WTC11 (cell line): ENCODE data around the gene NOP56.

Experiments used
- CREM ChIP-seq: sonication (generic); formaldehyde crosslinking; IDR thresholded peaks from 2 replicates; pipeline ENCODE4 v1.8.1; 2022; ENCODE audit warnings: mild to moderate bottlenecking, missing genetic modification reagents, moderate library complexity
- CTCF ChIP-seq: fragments of 200-600 bp; IDR thresholded peaks from 2 replicates; pipeline ENCODE4 v1.8.0; 2022; ENCODE audit warnings: antibody characterized with exemption
- ETV6 ChIP-seq: sonication (generic); formaldehyde crosslinking; IDR thresholded peaks from 2 replicates; pipeline ENCODE4 v1.8.1; 2022; ENCODE audit warnings: mild to moderate bottlenecking, missing genetic modification reagents
- FOXP4 ChIP-seq: sonication (generic); formaldehyde crosslinking; IDR thresholded peaks from 2 replicates; pipeline ENCODE4 v1.8.0; 2022; ENCODE audit warnings: mild to moderate bottlenecking, missing genetic modification reagents
- MAX ChIP-seq: sonication (generic); formaldehyde crosslinking; IDR thresholded peaks from 2 replicates; pipeline ENCODE4 v1.8.0; 2022; ENCODE audit warnings: mild to moderate bottlenecking, missing genetic modification reagents
- NFYB ChIP-seq: sonication (generic); formaldehyde crosslinking; conservative IDR thresholded peaks from 2 replicates; pipeline ENCODE4 v1.8.0; 2022; ENCODE audit warnings: low read depth, missing genetic modification reagents
- USF1 ChIP-seq: sonication (generic); formaldehyde crosslinking; IDR thresholded peaks from 2 replicates; pipeline ENCODE4 v1.8.0; 2022; ENCODE audit warnings: mild to moderate bottlenecking, missing genetic modification reagents
- ZNF138 ChIP-seq: sonication (generic); formaldehyde crosslinking; conservative IDR thresholded peaks from 2 replicates; pipeline ENCODE4 v1.8.1; 2022; ENCODE audit warnings: mild to moderate bottlenecking, moderate library complexity, missing genetic modification reagents
- TF ChIP-seq, protein P1 (sequence below): sonication (generic); formaldehyde crosslinking; conservative IDR thresholded peaks from 2 replicates; pipeline ENCODE4 v1.8.1; 2022; ENCODE audit warnings: mild to moderate bottlenecking, missing genetic modification reagents
- TF ChIP-seq, protein P2 (sequence below): sonication (generic); formaldehyde crosslinking; IDR thresholded peaks from 2 replicates; pipeline ENCODE4 v1.8.1; 2022; ENCODE audit warnings: mild to moderate bottlenecking, missing genetic modification reagents, moderate library complexity, borderline replicate concordance

- TF ChIP-seq USF1 (CRISPR knock-in tag) (no peak), CREM (CRISPR knock-in tag) (no peak), ETV6 (CRISPR knock-in tag) (no peak), CTCF (no peak), ZNF138 (no peak), FOXP4 (no peak), MAX (CRISPR knock-in tag) (no peak), NFYB (no peak)
- TF ChIP-seq, protein P1, sequence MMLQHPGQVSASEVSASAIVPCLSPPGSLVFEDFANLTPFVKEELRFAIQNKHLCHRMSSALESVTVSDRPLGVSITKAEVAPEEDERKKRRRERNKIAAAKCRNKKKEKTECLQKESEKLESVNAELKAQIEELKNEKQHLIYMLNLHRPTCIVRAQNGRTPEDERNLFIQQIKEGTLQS (CRISPR knock-in tag) = no peak
- TF ChIP-seq, protein P2, sequence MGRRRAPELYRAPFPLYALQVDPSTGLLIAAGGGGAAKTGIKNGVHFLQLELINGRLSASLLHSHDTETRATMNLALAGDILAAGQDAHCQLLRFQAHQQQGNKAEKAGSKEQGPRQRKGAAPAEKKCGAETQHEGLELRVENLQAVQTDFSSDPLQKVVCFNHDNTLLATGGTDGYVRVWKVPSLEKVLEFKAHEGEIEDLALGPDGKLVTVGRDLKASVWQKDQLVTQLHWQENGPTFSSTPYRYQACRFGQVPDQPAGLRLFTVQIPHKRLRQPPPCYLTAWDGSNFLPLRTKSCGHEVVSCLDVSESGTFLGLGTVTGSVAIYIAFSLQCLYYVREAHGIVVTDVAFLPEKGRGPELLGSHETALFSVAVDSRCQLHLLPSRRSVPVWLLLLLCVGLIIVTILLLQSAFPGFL = no peak
Measured at GRCh38 chr20:2659547-2659946, 7.1 kb downstream of the NOP56 start.
